ENCODE measurements around the gene HAPLN2. TPM values are rescaled to one million over a fixed set of nuclear protein-coding genes. Genes with fewer than 3 reads are reported as not detected.

The HAPLN2 gene
- not detected in 2 replicates for polyA plus RNA-seq

GRCh38 chr1:156618853-156619581 is at the start of gene HAPLN2:
TSS of gene HAPLN2 (plus strand) at chr1:156619415. CDS start at chr1:156623491, 4,076 bp downstream.

DNA sequence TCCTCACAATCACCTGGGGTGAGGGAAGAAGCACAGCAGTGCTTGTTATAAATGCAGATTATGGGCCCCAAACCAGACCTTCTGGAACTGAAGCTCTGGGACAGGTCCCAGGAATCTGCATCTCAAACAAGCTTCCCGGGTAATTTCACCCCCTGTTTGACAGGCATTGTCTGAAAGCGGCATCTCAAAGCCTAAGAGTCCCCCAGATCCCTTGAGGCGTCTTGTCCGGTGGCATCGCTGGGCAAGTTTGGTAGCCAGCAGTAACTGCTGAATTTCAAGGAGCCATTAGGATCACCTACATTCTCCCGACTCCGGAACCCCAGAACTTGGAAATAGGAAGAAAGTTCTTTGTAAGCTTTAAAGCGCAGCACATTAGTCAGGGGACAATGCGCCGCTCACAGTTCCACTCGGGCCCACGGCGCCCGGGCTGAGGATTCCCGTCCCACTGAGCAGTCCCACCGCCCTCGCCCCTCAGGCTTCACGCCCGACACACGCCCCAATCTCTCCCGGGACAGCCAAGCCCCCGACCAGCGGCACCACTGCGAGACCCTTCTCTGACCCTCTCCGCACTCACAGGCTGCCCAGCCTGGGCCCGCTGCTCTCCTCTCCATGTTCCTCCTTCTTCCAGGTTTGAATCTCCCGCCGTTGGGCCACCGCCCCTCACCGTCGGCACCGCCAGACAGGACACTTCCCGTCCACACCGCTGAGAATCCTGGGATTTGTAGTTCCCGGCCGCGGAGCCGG is 47.1 kb upstream of the HAPLN2 start, which contains the start of gene IQGAP3:
IQGAP3 (minus strand) TSS at position 647 of the 744 bp plus-strand sequence; CDS start at position 611, 36 bp downstream.

GRCh38 chr1:156579472-156579871 is 39.7 kb upstream of the HAPLN2 start, which contains the start of gene TTC24:
TSS of gene TTC24 (plus strand) at chr1:156579723. CDS start at chr1:156581365, 1,642 bp downstream.

DNA sequence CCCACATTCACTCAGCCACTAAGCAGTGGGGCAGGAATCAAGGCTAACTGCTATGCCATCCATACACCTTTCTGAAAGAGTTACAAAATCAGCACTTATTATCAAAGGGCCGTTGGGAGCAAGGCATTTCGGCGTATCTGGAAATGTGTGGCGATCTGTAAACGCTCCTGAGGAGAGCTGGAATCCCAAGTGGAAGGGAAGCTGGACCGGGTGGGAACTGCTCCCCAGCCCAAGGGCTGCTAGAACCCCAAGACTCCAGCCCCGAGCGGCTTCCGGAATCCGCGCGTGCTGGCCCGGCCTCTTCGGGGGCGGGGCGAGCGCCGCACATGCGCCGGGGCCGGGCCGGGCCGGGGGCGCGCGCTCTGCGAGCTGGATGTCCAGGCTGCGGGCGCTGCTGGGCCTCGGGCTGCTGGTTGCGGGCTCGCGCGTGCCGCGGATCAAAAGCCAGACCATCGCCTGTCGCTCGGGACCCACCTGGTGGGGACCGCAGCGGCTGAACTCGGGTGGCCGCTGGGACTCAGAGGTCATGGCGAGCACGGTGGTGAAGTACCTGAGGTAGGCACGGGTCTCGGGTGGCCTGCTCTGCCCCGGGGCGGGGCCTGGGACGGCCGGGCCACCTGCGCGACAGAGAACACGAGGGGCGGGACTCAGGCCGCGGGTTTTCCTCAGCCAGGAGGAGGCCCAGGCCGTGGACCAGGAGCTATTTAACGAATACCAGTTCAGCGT is 27.6 kb upstream of the HAPLN2 start, which contains the start of gene NAXE:
NAXE (plus strand) TSS at position 345 of the 726 bp plus-strand sequence; CDS start at position 374, 29 bp downstream.

GRCh38 chr1:156601122-156601830 is 17.9 kb upstream of the HAPLN2 start, which contains the start of gene GPATCH4:
TSS of gene GPATCH4 (minus strand) at chr1:156601479.

GRCh38 chr1:156641761-156642264 is 22.6 kb downstream of the HAPLN2 start, which contains the start of gene BCAN:
TSS of gene BCAN (plus strand) at chr1:156642117. CDS start at chr1:156646055, 3,938 bp downstream.

Other genes starting within 250 kb of the HAPLN2 start
- gene MEF2D, start 118.6 kb upstream of the HAPLN2 start, polyA plus RNA-seq: 2.1 and 3.2 TPM in 2 replicates
- gene IQGAP3, start 46.9 kb upstream of the HAPLN2 start, polyA plus RNA-seq: 0.07 and 0.09 TPM in 2 replicates
- gene TTC24, start 39.7 kb upstream of the HAPLN2 start, polyA plus RNA-seq: not detected in 2 replicates
- gene NAXE, start 27.6 kb upstream of the HAPLN2 start, polyA plus RNA-seq: 35.4 and 46.0 TPM in 2 replicates
- 46.2 and 58.6 TPM in 2 replicates for gene GPATCH4, start 17.9 kb upstream of the HAPLN2 start, polyA plus RNA-seq
- 11.1 and 13.8 TPM in 2 replicates for gene BCAN, start 22.7 kb downstream of the HAPLN2 start, polyA plus RNA-seq
- gene NES, start 58.0 kb downstream of the HAPLN2 start, polyA plus RNA-seq: 1.4 and 2.3 TPM in 2 replicates
- 0.40 TPM in 1 of 2 replicates, not detected in the other for gene CRABP2, start 86.2 kb downstream of the HAPLN2 start, polyA plus RNA-seq
- gene METTL25B, start 109.1 kb downstream of the HAPLN2 start, polyA plus RNA-seq: 3.2 and 7.9 TPM in 2 replicates
- gene ISG20L2, start 109.4 kb downstream of the HAPLN2 start, polyA plus RNA-seq: 1.8 and 2.5 TPM in 2 replicates
- 33.8 and 58.2 TPM in 2 replicates for gene MRPL24, start 121.7 kb downstream of the HAPLN2 start, polyA plus RNA-seq
- 21.2 and 24.3 TPM in 2 replicates for gene HDGF, start 132.3 kb downstream of the HAPLN2 start, polyA plus RNA-seq
- gene PRCC, start 148.1 kb downstream of the HAPLN2 start, polyA plus RNA-seq: 17.6 and 22.9 TPM in 2 replicates
- not detected in 2 replicates for gene SH2D2A, start 197.4 kb downstream of the HAPLN2 start, polyA plus RNA-seq
- not detected in 2 replicates for gene INSRR, start 239.7 kb downstream of the HAPLN2 start, polyA plus RNA-seq
- gene NTRK1, start 241.4 kb downstream of the HAPLN2 start, polyA plus RNA-seq: not detected in 2 replicates

Measured in Purkinje cell (primary cell).